GM21367 (cell line): Measurements from ENCODE around the gene PRKAG2.

Source experiments
- ATAC-seq: cut with Tn5 transposase; IDR thresholded peaks from one replicate; pipeline ENCODE4 v1.9.1; 2021; ENCODE audit not compliant: unreplicated experiment

The PRKAG2 gene

GRCh38 chr7:151506901-151507382 lies 370.0 kb downstream of the PRKAG2 start:
- ATAC-seq: no peak
